ACHN (cell line): ENCODE data around the gene ALPK1.
A peak's percentile ranks its signal among the peaks of the same experiment; 100 is the strongest.
"Not testable (repeated sequence)": the region's sequence is repeated elsewhere in the genome, so short reads cannot be mapped to it uniquely, and the experiment has no call there.

Source experiments
- DNase-seq: peaks from one replicate; pipeline ENCODE4 v3.0.0-alpha.2; 2015
- in situ Hi-C: cut with HindIII; loops from 2 replicates; pipeline ENCODE4 v1.10.0; 2017; ENCODE audit warnings: low sequenced_read_pairs, low pct_ligation_motif_present, low pct_unique_long_range_greater_than_20kb

Gene ALPK1

DNA sequence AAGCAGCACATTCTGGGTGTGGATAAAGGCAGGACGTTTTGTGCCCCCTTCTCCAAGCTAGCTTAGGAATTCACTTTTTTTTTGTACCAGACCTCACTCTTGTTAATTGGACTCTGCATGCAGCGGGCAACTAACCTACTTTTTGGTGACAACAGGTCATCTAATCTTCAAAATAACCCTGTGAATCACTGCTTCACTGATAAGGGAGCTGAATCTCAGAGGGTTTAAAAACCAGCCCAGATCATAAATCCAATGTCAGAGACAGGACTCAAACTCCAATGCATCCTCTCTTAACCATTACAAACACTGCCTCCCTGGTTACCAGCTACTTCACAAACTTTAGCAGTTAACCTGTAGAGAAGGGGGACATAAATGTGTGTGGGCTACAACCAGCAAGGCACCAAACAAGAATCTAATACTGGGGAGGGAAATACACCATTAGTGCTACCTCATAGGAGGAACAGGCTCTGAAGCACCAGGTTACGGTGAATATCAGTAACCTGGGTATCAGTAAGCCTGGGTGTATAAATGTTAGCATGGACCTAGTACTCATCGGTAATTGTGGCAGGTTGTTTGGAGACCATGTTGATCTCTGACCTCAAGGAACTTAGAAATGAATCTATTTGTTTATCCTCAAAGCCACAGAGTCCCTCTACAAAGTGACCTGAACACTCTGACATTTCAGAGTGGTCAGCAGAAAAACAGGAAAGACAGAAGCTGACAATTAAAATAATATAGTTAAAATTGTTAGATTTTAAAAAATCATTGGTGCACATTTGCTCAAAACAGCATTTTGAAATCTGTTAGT is 14.1 kb upstream of the ALPK1 start:
- no peak for DNase-seq
- in situ Hi-C loops = no loop called here

DNA sequence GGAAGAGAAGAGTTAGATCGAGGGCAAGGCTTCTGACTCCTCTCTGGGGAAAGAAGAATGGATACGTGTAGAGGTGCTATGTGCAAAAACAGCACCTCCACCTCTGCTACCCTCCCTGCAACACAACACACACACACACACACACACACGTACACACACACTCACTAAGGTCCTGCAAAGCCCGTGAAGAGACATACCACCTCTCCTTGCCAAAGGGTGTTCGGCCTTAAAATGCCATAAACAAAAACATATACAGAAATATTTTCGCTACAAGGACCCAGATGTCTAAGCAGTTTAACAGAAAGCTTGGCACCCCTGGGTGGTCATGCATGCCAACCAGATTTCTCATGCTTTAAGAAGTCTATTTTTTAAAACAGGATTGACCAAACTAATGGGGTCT is 13.0 kb upstream of the ALPK1 start:
- DNase-seq = peak; percentile 4
- in situ Hi-C loops = no loop called here

DNA sequence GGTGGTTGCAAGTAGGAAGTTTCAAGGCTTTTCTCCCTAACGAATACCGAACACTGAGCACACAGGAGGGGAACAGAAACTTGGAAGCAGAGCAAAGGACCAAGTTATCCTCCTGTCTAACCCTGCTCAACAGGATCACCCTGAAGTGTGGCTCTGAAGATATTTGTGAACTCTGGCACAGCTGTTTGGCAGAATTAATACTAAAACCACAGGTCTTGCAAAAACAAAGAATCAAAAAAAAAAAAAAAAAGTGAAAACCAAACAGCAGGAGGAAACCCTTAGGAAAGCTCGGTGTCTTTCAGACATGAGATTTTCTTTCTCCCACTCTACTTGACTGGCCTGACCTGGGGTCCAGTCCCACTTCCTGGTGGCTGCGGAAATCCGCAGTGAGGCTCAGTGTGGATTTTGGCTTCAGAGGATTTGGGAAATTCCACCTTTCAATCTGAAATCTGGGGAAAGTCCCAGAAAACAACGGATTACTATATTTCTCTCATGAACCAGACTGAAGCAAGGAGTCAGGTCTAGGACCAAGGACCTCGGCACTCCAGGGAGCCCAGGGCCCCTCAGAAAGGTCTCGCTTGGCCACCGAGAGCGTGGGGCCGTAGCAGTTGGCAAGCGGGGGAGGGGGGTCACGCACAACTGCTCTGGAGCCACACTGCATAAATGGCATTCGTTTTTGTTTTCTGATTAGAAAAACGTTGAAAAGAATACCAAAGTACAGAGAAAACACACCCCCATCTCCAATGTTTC is 12.3 kb upstream of the ALPK1 start:
- in situ Hi-C loops = no loop called here
- DNase-seq = peak; percentile 18

DNA sequence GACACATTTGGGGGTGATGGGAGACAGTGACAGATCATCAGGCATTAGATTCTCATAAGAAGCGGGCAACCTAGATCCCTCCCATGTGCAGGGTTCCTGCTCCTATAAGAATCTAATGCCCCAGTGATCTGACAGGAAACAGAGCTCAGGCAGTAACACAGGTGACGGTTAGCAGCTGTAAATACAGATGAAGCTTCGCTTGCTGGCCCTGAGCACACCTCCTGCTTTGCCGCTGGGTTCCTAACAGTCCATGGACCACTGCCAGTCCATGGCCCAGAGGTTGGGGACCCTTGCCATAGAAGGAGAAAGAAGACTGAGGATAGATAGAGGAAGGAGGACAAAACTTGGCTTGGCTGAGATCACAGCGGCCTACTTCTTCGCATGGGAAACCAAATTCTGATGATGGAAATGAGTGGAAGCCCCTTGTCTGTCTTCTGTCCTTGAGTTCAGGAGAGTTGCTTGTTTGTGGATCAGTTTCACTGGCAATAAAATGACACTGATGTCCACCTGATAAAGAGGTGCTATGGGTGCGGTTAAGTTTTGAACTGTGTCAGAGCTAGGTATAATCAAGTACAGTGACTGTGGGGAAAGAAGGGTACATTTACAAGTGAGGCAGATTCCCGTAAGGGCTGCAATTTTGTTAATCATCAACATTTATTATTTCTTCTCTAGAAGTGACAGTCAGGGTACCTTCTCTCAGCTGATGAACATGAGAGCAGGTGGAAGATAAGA is 9.7 kb upstream of the ALPK1 start:
- in situ Hi-C loops = no loop called here
- DNase-seq = no peak

DNA sequence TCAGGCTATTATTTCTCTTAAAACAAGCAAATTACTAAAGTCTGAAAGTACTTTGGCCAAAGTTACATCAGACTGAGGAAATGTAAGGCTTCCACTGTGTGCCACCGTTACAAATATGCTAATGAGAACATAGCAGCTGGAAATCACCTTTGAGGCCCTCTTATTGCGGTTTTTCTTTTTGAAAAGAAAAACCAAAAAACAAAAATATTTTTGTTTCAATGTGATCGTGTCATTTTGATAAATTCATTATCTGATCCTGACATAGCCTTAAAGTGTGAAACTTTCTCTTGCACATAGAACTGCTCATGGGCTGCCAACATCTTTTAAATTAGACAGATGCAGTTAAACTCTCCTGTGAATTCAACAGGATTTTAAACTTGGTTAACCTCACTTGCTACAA is 8.7 kb upstream of the ALPK1 start:
- DNase-seq = no peak
- in situ Hi-C loops = no loop called here

DNA sequence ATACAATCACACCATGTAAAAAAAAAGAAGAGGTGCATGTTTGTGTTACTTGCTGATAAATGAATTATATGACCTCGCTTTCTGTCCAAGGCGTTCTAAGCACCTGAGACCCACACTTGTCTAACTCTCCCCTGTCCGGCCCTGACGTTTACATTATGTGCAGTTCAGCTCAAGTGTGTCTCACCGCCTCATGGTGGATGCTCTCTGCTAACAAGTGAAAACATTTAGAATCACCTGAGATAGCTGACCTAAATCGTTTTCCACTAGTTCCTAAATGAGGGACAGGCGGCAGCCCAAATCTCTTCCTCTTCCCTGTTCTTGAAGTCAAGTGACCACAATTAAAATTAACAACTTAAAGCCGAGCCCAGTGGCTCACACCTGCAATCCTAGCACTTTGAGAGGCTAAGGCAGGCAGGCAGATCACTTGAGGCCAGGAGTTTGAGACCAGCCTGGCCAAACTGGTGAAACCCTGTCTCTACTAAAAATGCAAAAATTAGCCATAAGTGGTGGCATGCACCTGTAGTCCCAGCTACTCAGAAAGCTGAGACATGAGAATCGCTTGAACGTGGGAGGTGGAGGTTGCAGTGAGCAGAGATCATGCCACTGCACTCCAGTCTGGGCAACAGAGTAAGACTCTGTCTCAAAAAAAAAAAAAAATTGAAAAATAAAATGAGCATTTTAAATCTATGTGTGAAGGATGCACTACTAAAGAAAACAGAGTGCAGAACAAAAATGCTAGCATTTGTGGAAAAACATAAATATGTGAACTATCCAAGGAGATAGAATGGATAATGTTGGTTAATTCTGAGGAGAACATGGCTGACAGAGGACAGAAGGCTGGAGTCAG is 7.5 kb upstream of the ALPK1 start:
- no peak for DNase-seq
- in situ Hi-C loops = no loop called here

DNA sequence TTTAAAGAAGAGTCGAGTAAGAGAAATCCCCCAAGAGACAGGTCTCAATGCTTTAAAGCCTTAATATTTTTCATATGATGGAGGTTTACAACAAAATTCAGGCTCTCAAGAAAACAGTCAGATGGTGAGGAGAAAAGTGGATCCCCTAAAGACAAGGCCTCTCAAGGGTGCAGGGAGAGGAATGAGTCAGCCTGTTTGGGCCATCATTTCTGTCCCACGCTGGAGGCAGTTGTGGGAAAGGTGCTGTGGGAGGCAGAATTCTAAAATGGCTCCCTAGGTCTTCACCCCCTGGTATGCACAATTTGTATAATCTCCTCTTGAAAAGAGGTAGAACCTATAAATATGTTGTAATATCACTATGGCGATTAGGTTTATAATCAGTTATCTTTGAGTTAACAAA is 6.8 kb upstream of the ALPK1 start:
- in situ Hi-C loops = no loop called here
- DNase-seq = no peak

DNA sequence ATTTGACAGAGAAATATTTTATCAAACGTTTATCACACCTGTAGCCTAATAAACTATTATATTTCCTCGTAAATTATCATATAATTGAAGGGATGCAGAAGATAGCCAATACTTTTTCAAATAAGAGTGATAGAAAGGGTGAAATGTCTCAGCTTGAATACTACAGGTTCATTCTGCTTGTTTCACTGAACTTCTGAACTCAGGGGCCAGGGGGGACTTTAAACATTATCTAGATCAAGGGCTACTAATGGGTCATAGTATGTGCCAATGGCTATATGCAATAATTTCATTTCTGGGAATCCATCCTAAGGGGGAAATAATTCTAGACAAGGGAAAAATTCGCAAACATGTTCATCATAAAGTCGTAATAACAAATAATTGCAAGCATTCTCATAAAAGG is 2.6 kb downstream of the ALPK1 start:
- in situ Hi-C loops = no loop called here
- DNase-seq = no peak

DNA sequence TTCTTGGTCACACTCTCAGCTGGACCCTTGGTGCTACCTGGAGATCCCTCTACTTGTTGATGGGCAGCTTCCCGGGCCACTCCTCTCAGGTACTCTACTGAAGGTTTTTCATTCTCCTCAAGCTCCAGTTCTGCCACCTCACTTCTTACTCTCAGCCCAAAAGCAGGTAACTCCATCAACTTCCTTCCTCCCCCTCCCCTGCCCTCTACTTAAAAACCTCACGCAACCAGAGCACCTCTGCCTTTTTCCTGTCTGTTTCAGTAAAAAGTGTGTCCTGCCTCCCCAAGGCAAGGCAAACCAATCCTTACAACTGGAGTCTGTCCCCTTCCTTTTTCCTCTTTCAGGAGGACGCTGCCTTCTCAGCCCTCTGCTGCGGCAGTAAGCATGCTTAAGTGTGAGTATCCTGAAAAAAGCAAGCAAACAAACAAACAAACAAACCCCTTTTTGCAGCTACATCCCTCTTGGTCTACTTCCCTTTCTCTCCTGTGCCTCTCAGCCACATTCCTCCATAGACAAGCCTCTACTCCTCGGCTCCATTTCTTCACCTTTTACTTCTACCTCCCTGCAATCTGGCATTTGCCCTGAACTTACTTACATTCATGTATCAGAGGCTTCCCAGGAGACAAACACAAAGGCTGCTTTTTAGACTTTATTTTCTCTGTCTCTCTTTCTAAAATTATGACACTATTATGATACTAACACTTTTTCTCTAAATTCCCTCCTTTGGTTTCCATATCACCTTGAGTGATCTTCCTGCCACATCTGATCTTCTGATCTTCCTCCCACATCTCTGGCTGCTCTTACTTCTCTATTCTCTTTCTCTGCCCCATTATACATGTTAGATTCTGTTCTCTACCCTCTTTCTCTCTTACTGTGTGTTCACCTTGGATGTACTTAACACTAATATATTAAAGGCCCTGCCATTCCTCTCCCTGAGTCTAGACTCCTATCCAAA is 5.4 kb downstream of the ALPK1 start:
- in situ Hi-C loops = no loop called here
- DNase-seq = no peak

DNA sequence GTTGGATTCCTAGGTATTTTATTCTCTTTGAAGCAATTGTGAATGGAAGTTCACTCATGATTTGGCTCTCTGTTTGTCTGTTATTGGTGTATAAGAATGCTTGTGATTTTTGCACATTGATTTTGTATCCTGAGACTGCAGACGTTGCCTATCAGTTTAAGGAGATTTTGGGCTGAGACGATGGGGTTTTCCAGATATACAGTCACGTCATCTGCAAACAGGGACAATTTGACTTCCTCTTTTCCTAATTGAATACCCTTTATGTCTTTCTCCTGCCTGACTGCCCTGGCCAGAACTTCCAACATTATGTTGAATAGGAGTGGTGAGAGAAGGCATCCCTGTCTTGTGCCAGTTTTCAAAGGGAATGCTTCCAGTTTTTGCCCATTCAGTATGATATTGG is 8.3 kb downstream of the ALPK1 start:
- DNase-seq, in situ Hi-C loops: not testable (repeated sequence)

DNA sequence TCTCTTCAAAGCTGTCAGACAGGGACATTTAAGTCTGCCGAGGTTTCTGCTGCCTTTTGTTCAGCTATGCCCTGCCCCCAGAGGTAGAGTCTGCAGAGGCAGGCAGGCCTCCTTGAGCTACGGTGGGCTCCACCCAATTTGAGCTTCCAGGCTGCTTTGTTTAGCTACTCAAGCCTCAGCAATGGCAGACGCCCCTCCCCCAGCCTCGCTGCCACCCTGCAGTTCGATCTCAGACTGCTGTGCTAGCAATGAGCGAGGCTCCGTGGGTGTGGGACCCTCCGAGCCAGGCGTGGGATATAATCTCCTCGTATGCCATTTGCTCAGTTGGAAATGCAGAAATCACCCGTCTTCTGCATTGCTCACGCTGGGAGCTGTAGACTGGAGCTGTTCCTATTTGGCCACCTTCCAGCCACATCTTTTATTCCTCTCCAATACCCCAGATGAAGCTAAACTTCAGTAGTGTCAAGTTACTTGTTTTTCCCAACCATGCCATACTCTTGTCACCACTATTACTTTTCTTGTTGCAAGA is 12.2 kb downstream of the ALPK1 start:
- DNase-seq, in situ Hi-C loops: not testable (repeated sequence)

DNA sequence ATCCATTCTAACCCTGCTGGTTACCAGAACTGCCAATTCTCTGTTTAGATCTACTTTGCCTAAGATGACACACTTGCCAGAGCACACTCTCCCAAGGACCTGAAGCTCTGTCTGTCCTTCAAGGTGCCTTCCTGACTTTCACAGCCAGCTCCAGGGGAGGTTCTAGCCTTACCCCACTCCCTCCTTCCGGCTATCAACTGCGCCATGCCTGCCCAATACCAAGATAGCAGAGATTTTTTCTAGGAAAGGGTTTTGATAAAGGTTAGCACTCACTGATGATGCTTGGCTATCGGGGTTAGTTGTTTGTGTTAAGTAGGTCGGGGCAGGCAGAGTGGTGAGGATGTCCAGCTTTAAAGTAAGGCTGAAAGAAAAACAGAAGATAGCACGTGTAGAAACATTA is 14.3 kb downstream of the ALPK1 start:
- no peak for DNase-seq
- in situ Hi-C loops = no loop called here

DNA sequence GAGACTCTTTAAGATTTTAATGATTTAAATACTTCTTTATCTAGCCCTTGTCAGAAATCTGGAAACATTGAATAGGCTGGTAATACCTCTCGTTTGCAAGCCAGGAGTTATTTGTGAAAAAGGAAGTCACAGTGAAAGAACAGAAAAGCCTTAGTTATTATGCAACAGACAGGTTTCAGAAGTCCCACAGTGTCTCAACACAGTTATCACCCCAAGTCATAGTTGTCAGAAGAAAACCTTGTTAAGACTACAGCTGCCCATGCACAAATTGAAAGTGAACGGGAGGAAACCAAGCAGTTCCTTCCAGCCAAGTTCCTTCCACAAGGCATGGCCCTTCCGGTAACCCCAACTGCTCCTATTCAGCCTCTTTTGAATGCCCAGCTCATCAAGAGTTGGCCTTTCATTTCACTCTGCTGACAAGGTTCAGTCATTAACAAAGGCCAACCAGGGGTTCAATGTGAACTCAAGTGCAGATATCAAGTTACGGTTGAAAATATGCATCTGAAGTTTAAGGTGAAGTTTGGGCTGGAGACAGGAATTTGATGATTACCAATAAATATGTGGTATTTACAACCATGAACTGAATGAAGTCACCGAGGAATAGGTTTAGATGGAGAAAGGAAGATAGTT is 15.6 kb downstream of the ALPK1 start:
- no peak for DNase-seq
- in situ Hi-C loops = no loop called here

DNA sequence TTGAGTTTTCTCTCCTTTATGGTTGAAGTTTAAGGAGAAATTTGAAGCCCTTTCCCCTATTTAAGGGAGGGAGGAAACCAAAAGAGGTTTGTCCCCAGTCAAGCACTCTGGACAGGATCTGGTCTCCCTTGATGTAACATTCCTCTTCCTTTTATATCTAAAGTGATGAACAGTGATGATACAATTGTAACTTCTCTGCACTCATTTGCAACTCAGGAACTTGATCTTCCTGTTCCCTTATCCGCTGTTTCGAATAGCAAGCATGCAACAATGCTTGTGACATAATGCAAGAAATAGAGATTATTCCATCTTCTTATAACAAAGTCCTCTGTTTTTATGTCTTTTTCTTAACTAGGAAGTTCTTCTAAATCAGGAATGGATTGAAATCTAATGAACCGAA is 18.3 kb downstream of the ALPK1 start:
- in situ Hi-C loops = no loop called here
- no peak for DNase-seq

DNA sequence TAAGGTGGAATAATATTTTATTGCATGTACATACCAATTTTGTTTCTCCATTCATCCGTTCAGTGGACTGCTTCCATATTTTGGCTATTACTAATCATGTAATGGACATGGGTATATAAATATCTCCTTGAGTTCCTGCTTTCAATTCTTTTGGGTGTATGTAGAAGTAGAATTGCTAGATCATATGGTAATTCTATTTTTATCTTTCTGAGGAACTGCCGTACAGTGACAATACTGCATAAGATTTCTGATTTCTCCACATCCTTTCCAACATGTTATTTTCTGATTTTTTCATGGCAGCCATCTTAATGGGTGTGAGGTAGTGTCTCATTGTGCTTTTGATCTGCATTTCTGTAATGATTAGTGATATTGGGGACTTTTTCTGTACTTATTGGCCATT is 19.2 kb downstream of the ALPK1 start:
- no peak for DNase-seq

DNA sequence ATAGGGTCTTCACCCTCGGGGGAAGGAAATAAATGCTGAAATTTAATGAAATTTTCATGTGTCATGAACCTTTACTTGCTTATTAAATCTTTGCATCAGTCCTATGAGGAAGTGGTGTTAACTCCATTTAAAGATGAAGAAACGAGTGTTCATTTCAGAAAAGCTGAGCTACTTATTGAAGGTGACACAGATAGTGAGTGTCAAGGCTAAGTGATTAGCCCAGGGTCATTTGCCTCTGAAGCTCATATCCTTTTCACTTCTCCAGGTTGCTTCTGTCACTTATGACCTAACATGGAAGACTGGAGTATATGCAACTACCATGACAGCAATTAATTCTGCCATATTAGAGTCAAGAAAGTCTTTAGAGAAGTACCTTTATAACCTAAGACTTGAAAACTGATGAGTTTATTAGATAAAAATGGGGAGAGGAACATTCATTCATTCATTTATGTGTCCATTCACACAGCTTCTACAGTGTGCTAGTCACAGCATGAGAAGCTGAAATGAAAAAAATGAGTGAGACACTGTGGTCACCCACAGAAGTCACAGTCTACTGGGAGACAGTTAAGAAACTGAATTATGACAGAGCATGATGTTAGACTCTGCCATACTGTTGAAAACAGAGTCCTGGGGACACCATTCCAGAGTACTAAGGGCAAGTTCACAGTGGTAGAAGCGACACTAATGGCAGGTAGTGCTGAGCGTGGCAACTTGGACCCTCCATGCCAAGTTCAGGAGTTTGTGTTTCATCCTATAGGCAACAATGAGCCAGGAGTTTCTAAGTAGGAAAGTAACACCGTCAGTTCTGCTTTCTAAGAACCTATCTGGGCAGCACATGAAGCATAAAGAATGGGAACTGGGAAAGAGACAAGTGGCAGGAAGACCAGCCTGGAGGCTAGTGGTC is 21.3 kb downstream of the ALPK1 start:
- in situ Hi-C loops = no loop called here
- DNase-seq = no peak

More for the DNA sequence above, 19.2 kb downstream of the ALPK1 start:
- in situ Hi-C loops = no loop called here
